ENCODE measurements around the gene CRIP2. TPM values are rescaled to one million over a fixed set of nuclear protein-coding genes. Genes with fewer than 3 reads are reported as not detected.

CRIP2 gene
- total and polyA plus RNA-seq, 4 donors = 4.3 to 40.0 (median 20.7) TPM

DNA sequence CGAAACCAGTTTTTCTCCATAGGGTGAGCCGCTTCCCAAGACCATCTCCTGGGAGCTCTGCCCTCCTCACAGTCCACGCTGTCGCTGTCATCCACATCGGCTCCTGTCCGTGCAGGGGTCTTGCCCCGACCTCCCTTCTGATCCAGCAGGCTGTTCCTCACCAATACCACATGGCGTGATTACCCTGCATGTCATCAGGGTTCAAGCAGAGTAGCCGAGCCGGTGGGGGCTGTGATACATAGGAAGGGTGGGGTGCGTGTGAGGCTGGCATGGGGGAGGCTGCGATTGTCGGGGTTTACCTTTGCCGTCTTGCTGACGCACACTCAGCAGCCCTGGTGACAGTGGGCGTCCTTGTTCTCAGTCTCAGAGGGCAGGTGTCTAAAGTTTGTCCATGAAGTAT is 33.4 kb downstream of the CRIP2 start:
- Histone ChIP-seq H3K27me3 (ENCODE audit: control insufficient read depth in 4 of 4, insufficient read depth in 4 of 4, low read length in 3 of 4) (no peaks in the 10 kb centered on the region), H3K4me3 (ENCODE audit: low read depth in 1 of 3, low read length in 3 of 3) (no peak overlapping the region), H3K4me1 (ENCODE audit: control insufficient read depth in 4 of 4, insufficient read depth in 4 of 4, low read length in 3 of 4) (no peaks in the 10 kb centered on the region), H3K9ac (ENCODE audit: low read depth in 1 of 2, low read length in 2 of 2) (no peak overlapping the region), H3K36me3 (ENCODE audit: control insufficient read depth in 4 of 4, insufficient read depth in 3 of 4, low read depth in 1 of 4, low read length in 3 of 4) (no peaks in the 10 kb centered on the region), H3K9me3 (ENCODE audit: control insufficient read depth in 4 of 4, low read length in 3 of 4) (no peaks in the 10 kb centered on the region), H3K27ac (ENCODE audit: low read depth in 1 of 2, low read length in 2 of 2) (no peak overlapping the region)
- no peak for DNase-seq (ENCODE audit: low spot score)
- 86% methylated on average over 16 of the region's 16 CpGs for WGBS
- TF ChIP-seq TAF1 (conservative IDR thresholded peaks at IDR 0.05) = no peak
- TF ChIP-seq NR2F2 (IDR thresholded peaks at IDR 0.05) = no peak
- no peak for TF ChIP-seq YY1 (IDR thresholded peaks at IDR 0.05)
- TF ChIP-seq HNF4G (IDR thresholded peaks at IDR 0.05) = no peak
- TF ChIP-seq, protein P1, sequence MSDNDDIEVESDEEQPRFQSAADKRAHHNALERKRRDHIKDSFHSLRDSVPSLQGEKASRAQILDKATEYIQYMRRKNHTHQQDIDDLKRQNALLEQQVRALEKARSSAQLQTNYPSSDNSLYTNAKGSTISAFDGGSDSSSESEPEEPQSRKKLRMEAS (IDR thresholded peaks at IDR 0.05) = no peak
- TF ChIP-seq JUND (IDR thresholded peaks at IDR 0.05) = no peak
- no peak for TF ChIP-seq HNF4A (conservative IDR thresholded peaks at IDR 0.05)
- TF ChIP-seq SP1 (IDR thresholded peaks at IDR 0.05) = no peak
- TF ChIP-seq, protein P2, sequence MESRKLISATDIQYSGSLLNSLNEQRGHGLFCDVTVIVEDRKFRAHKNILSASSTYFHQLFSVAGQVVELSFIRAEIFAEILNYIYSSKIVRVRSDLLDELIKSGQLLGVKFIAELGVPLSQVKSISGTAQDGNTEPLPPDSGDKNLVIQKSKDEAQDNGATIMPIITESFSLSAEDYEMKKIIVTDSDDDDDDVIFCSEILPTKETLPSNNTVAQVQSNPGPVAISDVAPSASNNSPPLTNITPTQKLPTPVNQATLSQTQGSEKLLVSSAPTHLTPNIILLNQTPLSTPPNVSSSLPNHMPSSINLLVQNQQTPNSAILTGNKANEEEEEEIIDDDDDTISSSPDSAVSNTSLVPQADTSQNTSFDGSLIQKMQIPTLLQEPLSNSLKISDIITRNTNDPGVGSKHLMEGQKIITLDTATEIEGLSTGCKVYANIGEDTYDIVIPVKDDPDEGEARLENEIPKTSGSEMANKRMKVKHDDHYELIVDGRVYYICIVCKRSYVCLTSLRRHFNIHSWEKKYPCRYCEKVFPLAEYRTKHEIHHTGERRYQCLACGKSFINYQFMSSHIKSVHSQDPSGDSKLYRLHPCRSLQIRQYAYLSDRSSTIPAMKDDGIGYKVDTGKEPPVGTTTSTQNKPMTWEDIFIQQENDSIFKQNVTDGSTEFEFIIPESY (IDR thresholded peaks at IDR 0.05) = no peak

DNA sequence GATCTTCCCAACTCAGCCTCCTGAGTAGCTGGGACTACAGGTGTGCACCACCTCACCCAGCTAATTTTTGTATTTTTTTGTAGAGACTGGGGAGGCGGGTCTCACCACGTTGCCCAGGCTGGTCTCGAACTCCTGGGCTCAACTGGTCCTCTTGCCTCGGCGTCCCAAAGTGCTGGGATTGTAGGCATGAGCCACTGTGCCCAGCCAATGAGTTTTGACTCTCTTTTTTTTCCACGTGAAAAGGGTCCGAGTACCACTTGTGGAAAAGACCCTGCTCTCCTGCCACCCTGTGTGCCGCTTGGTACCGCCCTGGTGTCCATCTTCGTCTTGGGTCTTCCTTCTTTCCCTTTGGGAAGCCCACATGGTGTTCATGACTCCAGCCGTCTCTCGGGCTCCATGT is 34.0 kb downstream of the CRIP2 start:
- H3K9me3 ChIP-seq (ENCODE audit: control insufficient read depth in 4 of 4, low read length in 3 of 4) = no peaks in the 10 kb centered on the region
- WGBS = 94% methylated on average over 12 of the region's 12 CpGs
- DNase-seq (ENCODE audit: low spot score) = no peak
- no peaks in the 10 kb centered on the region for H3K36me3 ChIP-seq (ENCODE audit: control insufficient read depth in 4 of 4, insufficient read depth in 3 of 4, low read depth in 1 of 4, low read length in 3 of 4)
- H3K4me1 ChIP-seq (ENCODE audit: control insufficient read depth in 4 of 4, insufficient read depth in 4 of 4, low read length in 3 of 4) = no peaks in the 10 kb centered on the region
- H3K27ac ChIP-seq (ENCODE audit: low read depth in 1 of 2, low read length in 2 of 2) = no peak overlapping the region
- no peak overlapping the region for H3K9ac ChIP-seq (ENCODE audit: low read depth in 1 of 2, low read length in 2 of 2)
- H3K27me3 ChIP-seq (ENCODE audit: control insufficient read depth in 4 of 4, insufficient read depth in 4 of 4, low read length in 3 of 4) = no peaks in the 10 kb centered on the region
- no peak for TF ChIP-seq FOXA2 (IDR thresholded peaks at IDR 0.05)
- TF ChIP-seq, protein P3, sequence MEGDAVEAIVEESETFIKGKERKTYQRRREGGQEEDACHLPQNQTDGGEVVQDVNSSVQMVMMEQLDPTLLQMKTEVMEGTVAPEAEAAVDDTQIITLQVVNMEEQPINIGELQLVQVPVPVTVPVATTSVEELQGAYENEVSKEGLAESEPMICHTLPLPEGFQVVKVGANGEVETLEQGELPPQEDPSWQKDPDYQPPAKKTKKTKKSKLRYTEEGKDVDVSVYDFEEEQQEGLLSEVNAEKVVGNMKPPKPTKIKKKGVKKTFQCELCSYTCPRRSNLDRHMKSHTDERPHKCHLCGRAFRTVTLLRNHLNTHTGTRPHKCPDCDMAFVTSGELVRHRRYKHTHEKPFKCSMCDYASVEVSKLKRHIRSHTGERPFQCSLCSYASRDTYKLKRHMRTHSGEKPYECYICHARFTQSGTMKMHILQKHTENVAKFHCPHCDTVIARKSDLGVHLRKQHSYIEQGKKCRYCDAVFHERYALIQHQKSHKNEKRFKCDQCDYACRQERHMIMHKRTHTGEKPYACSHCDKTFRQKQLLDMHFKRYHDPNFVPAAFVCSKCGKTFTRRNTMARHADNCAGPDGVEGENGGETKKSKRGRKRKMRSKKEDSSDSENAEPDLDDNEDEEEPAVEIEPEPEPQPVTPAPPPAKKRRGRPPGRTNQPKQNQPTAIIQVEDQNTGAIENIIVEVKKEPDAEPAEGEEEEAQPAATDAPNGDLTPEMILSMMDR (IDR thresholded peaks at IDR 0.05; ENCODE audit: low read depth, low read length, missing input control) = no peak
- no peak for TF ChIP-seq GABPA (IDR thresholded peaks at IDR 0.05 in 1 of 2, conservative IDR thresholded peaks at IDR 0.05 in 1 of 2)
- TF ChIP-seq YY1 (IDR thresholded peaks at IDR 0.05) = no peak
- TF ChIP-seq EGR1 (IDR thresholded peaks at IDR 0.05; ENCODE audit: low read depth in 2 of 2) = no peak
- TF ChIP-seq FOXA1 (IDR thresholded peaks at IDR 0.05) = no peak
- TF ChIP-seq, protein P4, sequence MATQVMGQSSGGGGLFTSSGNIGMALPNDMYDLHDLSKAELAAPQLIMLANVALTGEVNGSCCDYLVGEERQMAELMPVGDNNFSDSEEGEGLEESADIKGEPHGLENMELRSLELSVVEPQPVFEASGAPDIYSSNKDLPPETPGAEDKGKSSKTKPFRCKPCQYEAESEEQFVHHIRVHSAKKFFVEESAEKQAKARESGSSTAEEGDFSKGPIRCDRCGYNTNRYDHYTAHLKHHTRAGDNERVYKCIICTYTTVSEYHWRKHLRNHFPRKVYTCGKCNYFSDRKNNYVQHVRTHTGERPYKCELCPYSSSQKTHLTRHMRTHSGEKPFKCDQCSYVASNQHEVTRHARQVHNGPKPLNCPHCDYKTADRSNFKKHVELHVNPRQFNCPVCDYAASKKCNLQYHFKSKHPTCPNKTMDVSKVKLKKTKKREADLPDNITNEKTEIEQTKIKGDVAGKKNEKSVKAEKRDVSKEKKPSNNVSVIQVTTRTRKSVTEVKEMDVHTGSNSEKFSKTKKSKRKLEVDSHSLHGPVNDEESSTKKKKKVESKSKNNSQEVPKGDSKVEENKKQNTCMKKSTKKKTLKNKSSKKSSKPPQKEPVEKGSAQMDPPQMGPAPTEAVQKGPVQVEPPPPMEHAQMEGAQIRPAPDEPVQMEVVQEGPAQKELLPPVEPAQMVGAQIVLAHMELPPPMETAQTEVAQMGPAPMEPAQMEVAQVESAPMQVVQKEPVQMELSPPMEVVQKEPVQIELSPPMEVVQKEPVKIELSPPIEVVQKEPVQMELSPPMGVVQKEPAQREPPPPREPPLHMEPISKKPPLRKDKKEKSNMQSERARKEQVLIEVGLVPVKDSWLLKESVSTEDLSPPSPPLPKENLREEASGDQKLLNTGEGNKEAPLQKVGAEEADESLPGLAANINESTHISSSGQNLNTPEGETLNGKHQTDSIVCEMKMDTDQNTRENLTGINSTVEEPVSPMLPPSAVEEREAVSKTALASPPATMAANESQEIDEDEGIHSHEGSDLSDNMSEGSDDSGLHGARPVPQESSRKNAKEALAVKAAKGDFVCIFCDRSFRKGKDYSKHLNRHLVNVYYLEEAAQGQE (IDR thresholded peaks at IDR 0.05) = no peak
- no peak for TF ChIP-seq SP1 (IDR thresholded peaks at IDR 0.05)
- TF ChIP-seq JUND (IDR thresholded peaks at IDR 0.05) = no peak
- no peak for TF ChIP-seq HNF4G (IDR thresholded peaks at IDR 0.05)
- TF ChIP-seq, protein P5, sequence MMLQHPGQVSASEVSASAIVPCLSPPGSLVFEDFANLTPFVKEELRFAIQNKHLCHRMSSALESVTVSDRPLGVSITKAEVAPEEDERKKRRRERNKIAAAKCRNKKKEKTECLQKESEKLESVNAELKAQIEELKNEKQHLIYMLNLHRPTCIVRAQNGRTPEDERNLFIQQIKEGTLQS (IDR thresholded peaks at IDR 0.05) = no peak
- no peak for TF ChIP-seq RAD21 (IDR thresholded peaks at IDR 0.05)
- TF ChIP-seq HNF4A (conservative IDR thresholded peaks at IDR 0.05) = no peak
- TF ChIP-seq, protein P1 (IDR thresholded peaks at IDR 0.05) = no peak
- no peak overlapping the region for H3K4me3 ChIP-seq (ENCODE audit: low read depth in 1 of 3, low read length in 3 of 3)

Data from liver (tissue), 9 donors.